Measurements from ENCODE around the gene MDP1.

GRCh38 chr14:24194186-24194872 is 21.5 kb downstream of the MDP1 start:
- TF ChIP-seq, protein P1, sequence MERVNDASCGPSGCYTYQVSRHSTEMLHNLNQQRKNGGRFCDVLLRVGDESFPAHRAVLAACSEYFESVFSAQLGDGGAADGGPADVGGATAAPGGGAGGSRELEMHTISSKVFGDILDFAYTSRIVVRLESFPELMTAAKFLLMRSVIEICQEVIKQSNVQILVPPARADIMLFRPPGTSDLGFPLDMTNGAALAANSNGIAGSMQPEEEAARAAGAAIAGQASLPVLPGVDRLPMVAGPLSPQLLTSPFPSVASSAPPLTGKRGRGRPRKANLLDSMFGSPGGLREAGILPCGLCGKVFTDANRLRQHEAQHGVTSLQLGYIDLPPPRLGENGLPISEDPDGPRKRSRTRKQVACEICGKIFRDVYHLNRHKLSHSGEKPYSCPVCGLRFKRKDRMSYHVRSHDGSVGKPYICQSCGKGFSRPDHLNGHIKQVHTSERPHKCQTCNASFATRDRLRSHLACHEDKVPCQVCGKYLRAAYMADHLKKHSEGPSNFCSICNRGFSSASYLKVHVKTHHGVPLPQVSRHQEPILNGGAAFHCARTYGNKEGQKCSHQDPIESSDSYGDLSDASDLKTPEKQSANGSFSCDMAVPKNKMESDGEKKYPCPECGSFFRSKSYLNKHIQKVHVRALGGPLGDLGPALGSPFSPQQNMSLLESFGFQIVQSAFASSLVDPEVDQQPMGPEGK (CRISPR knock-in tag; IDR thresholded peaks at IDR 0.05; ENCODE audit: borderline replicate concordance): no peak
- no peak for TF ChIP-seq ARNTL (CRISPR knock-in tag; IDR thresholded peaks at IDR 0.05; ENCODE audit: borderline replicate concordance, low read depth)
- TF ChIP-seq, protein P2, sequence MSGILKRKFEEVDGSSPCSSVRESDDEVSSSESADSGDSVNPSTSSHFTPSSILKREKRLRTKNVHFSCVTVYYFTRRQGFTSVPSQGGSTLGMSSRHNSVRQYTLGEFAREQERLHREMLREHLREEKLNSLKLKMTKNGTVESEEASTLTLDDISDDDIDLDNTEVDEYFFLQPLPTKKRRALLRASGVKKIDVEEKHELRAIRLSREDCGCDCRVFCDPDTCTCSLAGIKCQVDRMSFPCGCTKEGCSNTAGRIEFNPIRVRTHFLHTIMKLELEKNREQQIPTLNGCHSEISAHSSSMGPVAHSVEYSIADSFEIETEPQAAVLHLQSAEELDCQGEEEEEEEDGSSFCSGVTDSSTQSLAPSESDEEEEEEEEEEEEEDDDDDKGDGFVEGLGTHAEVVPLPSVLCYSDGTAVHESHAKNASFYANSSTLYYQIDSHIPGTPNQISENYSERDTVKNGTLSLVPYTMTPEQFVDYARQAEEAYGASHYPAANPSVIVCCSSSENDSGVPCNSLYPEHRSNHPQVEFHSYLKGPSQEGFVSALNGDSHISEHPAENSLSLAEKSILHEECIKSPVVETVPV (CRISPR knock-in tag; IDR thresholded peaks at IDR 0.05): no peak
- TF ChIP-seq CREB5 (CRISPR knock-in tag; IDR thresholded peaks at IDR 0.05; ENCODE audit: low read depth): no peak

All from SK-N-SH treated with all-trans-retinoic acid at 6 μM for 48 hours (cell line).